PC-9 (cell line): ENCODE data around the gene LAPTM5.

ENCODE experiments used
- EZH2 ChIP-seq: fragments of 200-600 bp; sonication (generic); IDR thresholded peaks from 2 replicates; pipeline ENCODE4 v1.8.0; 2017; ENCODE audit warnings: antibody characterized with exemption, low read depth
- TF ChIP-seq, protein P1 (sequence below): fragments of 200-600 bp; sonication (generic); conservative IDR thresholded peaks from 2 replicates; pipeline ENCODE4 v1.6.1; 2017; ENCODE audit warnings: mixed run types, antibody characterized with exemption, mild to moderate bottlenecking, moderate library complexity

DNA sequence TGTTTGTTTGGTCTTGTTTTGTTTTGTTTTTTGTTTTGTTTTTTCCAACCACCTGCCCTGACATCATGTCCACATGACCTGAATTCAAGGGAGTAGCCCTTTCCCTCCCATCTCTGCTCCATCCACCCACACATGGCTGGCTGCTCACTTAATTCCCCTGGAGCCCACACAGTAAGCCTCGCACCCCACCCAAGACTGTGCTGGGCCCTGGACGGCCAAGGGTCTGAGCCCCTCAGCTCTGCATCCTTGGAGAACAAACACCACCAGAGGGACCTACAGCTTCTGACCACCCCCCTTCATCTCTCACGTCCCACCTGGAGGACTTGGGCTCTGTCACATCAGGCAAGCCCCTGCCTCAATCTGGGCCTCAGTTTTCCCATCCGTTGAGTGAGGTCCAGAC lies 73.3 kb downstream of the LAPTM5 start:
- TF ChIP-seq, protein P1, sequence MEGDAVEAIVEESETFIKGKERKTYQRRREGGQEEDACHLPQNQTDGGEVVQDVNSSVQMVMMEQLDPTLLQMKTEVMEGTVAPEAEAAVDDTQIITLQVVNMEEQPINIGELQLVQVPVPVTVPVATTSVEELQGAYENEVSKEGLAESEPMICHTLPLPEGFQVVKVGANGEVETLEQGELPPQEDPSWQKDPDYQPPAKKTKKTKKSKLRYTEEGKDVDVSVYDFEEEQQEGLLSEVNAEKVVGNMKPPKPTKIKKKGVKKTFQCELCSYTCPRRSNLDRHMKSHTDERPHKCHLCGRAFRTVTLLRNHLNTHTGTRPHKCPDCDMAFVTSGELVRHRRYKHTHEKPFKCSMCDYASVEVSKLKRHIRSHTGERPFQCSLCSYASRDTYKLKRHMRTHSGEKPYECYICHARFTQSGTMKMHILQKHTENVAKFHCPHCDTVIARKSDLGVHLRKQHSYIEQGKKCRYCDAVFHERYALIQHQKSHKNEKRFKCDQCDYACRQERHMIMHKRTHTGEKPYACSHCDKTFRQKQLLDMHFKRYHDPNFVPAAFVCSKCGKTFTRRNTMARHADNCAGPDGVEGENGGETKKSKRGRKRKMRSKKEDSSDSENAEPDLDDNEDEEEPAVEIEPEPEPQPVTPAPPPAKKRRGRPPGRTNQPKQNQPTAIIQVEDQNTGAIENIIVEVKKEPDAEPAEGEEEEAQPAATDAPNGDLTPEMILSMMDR, result no peak
- no peak for TF ChIP-seq EZH2
